Stimulated activated CD4-positive, alpha-beta T cell treated with anti-CD3 and anti-CD28 coated beads, TNF-alpha, amount 100 ng/mL, for 24 hours (primary cell): ENCODE results near the gene CMIP.

ENCODE experiments used
- DNase-seq, 3 experiments: peaks; one replicate each; pipeline ENCODE4 v3.0.0-alpha.2; 2020; ENCODE audit warnings: low read depth in 3 of 3

Gene CMIP

GRCh38 chr16:81447383-81448101, 2.9 kb downstream of the CMIP start:
- no peak for DNase-seq

DNA sequence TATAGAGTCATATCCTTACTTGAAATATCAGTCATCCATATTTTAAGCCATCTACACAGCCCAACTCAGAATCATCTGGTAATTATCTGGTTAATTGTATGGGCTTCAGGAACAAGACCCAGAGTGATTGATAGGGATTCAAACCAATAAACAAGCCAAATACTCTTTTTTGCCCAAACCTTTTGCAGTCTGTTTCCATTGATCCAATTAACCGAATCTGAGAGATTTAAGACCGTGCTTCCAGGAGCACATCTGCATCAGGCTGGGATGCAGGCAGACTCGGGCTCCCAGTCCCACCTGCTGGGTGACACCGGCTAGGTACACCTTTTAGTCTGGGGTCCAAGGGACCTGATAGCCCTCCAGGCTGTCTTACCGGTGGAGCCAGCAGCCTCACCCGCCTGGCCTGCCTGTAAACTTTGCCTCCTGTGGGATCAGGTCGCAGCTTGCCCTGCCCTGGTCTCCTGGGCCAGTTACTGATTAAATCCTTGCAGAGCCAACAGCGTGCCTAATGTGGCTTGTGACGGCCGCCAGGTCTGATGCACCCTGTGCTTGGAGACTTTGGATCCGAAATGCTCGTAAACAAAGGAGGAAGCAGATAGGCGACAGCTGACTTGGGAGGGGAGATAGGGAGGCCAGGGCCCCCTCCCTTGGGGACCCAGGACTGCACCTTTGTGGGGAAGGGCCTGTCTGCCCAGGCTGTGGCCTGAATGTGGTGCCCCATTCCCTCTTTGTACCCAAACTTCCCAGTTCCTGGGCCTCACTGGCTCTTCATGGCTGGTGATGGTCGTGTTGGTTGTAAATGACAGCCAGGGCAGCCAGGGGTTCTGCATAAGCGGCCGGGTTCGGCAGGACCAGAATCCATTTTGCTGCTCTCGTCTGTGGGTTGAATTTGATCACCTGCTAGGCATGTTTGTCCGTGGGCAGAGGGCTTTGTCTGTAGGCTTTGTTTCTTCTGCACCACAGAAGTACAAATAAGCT, 3.8 kb downstream of the CMIP start:
- no peak for DNase-seq

GRCh38 chr16:81449241-81449640, 4.6 kb downstream of the CMIP start:
- DNase-seq, result no peak

- DNase-seq, result no peak
These were observed 5.4 kb downstream of the CMIP start for GRCh38 chr16:81449899-81450608.

DNA sequence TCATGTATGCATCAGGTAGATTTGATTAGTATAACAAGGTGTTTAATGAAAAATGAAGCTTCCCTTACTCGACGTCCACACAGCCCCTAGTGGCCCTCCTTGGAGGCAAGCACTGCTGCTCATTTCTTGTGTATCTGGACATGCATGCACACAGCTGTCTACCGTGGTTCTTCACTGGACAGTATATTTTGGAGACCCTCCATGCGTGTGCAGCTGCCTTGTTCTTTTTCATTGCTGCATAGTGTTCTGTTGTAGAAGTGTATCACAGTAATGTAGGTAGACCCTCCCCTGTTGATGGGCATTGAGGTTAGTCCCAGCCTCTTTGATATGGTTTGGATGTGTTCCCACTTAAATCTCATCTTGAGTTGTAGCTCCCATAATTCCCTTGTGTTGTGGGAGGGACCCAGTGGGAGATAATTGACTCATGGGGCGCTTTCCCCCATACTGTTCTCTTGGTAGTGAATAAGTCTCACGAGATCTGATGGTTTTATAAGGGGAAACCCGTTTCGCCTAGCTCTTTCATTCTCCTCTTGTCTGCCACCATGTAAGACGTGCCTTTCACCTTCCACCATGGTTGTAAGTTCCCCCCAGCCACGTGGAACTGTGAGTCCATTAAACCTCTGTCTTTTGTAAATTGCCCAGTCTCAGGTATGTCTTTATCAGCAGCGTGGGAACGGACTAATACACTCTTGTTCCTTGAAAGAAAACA, 6.3 kb downstream of the CMIP start:
- DNase-seq, result no peak

DNA sequence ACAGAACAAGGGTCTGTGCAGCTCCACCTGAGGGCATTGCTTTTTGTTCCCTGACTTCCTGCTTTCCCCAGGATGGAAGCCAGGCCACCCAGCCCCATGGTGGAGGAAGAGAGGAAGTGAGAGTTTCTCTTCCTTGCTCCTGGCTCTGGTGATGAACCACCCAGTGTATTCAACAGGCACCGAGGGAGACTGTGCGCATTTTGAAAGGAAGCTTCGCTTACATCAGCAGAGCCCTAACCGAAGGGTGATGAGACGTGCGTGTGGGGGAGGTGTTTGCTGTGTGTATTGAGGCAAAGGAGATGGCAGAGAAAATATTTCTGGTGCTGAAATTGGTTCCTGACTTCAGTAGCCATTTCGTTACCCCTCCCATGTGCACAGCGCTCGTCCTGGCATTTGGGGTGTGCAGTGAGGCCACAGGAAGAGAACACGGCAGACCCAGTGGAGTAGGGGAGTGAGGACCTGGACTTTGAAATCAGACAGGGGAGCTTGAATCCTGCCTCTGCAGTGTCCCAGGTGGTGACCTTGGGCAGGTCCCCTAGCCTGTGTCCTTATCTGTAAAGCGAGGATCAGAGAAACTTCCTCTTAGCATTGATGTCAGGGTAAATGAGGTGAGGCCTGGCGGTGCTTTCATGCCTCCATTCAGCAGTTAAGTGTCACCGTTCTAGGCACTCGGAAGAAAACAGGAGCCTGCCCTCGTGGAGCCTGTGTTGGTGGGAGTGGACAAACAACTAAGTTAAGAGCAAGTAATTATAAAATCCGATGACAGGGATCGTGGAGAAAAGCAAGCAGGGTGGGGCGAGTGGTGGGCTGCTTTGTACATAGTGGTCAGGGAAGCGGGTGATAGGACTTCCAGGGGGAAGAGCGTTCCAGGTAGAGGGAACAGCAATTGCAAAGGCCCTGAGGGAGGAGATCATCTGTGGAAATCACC, 7.4 kb downstream of the CMIP start:
- peak in 1 of 3 experiments; percentile 32 for DNase-seq

GRCh38 chr16:81453091-81453728, 8.6 kb downstream of the CMIP start:
- DNase-seq, result no peak

DNA sequence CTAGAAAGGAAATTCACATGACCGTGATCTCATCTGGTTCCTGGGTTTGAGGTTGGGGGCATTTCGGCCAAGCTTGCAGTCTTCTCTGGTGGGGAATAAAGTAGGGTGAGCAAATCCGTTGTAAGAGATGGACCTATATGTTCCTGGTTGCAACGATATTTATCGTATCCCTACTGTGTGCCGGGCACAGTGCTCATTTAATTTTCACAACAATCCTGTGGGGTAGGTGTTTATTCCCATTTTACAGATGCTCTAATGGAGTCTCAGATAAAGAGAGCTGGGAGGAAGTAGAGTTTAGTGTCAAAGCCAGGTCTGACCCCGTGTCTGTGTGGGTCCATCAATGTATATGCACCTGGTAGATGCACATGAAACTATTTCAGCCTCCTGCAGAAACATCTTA, 9.4 kb downstream of the CMIP start:
- DNase-seq, result no peak

- DNase-seq, result no peak
These were observed 10.4 kb downstream of the CMIP start for GRCh38 chr16:81455006-81455405.

DNA sequence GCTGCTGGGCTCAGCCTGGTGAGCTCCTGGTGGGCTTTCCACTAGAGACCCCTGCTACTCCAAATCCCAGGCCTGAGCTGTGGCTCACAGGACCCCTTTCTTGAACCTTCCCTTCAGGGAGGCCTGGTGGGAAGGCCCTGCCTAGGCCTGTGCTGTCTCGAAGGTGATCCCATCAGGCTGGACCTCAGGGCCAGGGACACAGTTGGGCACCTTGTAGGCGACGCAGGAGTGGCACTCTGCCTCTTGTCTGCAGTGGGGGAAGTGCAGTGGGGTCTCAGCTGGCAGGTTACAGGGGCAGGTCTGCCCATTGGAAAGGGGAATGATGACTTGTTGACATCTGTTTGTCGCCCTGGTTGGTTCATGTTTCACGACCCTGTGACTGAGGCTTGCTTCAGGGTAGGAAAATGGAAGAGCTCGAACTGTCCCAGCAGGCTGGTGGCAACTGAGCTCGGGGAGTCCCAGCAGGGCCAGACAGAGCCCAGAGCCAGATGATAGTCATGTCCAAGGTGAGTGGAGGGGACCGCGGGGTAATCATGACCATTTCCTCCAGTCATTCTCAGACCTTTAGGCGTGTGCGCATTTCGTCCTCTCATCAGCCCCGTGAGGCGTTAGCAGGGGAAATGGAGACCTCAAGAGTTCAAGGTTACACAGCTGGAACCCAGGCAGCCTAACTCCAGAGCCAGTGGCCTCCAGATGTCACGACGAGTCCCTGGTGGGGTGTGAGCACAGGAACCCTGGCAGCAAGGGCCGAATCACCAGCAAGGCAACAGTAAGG, 11.3 kb downstream of the CMIP start:
- DNase-seq, result no peak

- no peak for DNase-seq
These were observed 12.1 kb downstream of the CMIP start for GRCh38 chr16:81456523-81457325.

- DNase-seq, result no peak
These were observed 12.9 kb downstream of the CMIP start for GRCh38 chr16:81457326-81458133.

- no peak for DNase-seq
These were observed 13.6 kb downstream of the CMIP start for GRCh38 chr16:81458149-81458669.

DNA sequence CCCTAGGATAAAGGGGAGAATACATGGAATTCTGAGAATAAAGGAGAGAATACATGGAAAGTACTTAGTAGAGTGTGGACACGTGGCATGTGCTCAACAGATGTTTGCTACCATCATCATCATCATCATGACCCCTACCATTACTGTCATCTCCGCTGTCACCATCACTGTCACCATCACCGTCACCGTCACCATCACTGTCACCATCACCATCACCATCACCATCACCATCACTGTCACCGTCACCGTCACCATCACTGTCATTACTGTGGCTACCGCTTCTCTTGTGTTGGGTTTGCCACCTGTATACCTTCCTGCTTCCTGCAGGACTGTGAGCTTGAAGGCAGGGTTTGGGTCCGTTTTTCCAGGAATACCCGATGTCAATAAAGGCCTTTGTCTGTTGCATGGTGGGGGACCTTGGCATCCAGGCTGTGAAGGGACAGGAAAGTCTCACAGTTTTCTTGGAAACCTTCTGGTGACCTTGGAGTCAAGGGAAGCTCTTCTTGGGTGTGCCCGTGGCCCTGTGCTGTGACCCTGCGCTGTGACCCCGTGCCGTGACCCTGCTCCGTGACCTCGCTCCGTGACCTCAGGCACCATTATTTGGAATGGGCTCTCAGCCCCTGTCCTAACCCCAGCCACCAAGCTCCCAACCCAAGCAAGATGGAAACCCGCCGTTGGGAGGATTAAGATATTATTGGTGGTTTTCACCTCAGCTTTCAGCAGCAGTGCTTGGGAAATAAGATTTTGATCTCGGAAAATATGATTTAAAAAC, 14.4 kb downstream of the CMIP start:
- no peak for DNase-seq

- DNase-seq, result no peak
These were observed 15.5 kb downstream of the CMIP start for GRCh38 chr16:81460075-81460474.

- no peak for DNase-seq
These were observed 16.6 kb downstream of the CMIP start for GRCh38 chr16:81461243-81461642.

GRCh38 chr16:81461766-81462165, 17.2 kb downstream of the CMIP start:
- no peak for DNase-seq
